Fibroblast of mammary gland (primary cell): ENCODE results near the gene TNFRSF1A.

Source experiments
- DNase-seq: peaks from one replicate; pipeline ENCODE4 v3.0.0-alpha.2; 2010; ENCODE audit warnings: low read depth
- H3K4me3 ChIP-seq: 2 replicates; pipeline ENCODE4 v1.5.1; 2011; ENCODE audit warnings: low read depth, mild to moderate bottlenecking, low read length, moderate library complexity; ENCODE audit not compliant: control insufficient read depth
- CTCF ChIP-seq: conservative IDR thresholded peaks from 2 replicates; pipeline ENCODE4 v1.5.1; 2011; ENCODE audit warnings: low read depth, low read length, inconsistent platforms; ENCODE audit not compliant: control insufficient read depth, insufficient read depth

TNFRSF1A gene

GRCh38 chr12:6368906-6369525, 27.1 kb upstream of the TNFRSF1A start:
- no peak for TF ChIP-seq CTCF
- no peak overlapping the region for H3K4me3 ChIP-seq
- no peak for DNase-seq

- DNase-seq = no peak
- no peak for TF ChIP-seq CTCF
- no peak overlapping the region for H3K4me3 ChIP-seq
Observed at GRCh38 chr12:6367969-6368892, 26.4 kb upstream of the TNFRSF1A start.

GRCh38 chr12:6367065-6367968, 25.4 kb upstream of the TNFRSF1A start:
- DNase-seq = peak; percentile 51
- peak; percentile 29 for TF ChIP-seq CTCF
- H3K4me3 ChIP-seq = no peak overlapping the region

- no peak for DNase-seq
- peak overlapping the region; percentile 59 for H3K4me3 ChIP-seq
- TF ChIP-seq CTCF = no peak
Observed at GRCh38 chr12:6364044-6364374, 22.1 kb upstream of the TNFRSF1A start.

GRCh38 chr12:6363330-6364043, 21.6 kb upstream of the TNFRSF1A start:
- H3K4me3 ChIP-seq = peak overlapping the region; percentile 59
- peak; percentile 51 for DNase-seq

More at GRCh38 chr12:6363330-6364043, 21.6 kb upstream of the TNFRSF1A start:
- TF ChIP-seq CTCF = no peak
